Endothelial cell of umbilical vein (primary cell): Measurements from ENCODE around the gene MED27. TPM values are rescaled to one million over a fixed set of nuclear protein-coding genes. Genes with fewer than 3 reads are reported as not detected.

Experiments
- BruUV-seq: library from RNA; stranded (reverse); fragments of 400-500 nt; replicated peaks from 2 replicates; lab custom pipeline; 2021; lab: Mats Ljungman, UMichigan
- CTCF ChIA-PET: fragments of 300-600, 350-600 bp; sonication (Branson Sonifier 250); formaldehyde crosslinking; loops from one replicate; lab custom pipeline; 2021; ENCODE audit warnings: antibody characterized with exemption, inconsistent platforms; lab: Charles Lee
- POLR2A ChIA-PET: fragments of 300-600, 350-600 bp; sonication (Branson Sonifier 250); formaldehyde crosslinking; loops from one replicate; lab custom pipeline; 2021; ENCODE audit warnings: antibody characterized with exemption, inconsistent platforms; lab: Charles Lee
- DNase-seq: peaks from one replicate; pipeline ENCODE4 v3.0.0-alpha.2; 2011; ENCODE audit warnings: low read depth, low spot score
- FAIRE-seq: peaks from 2 replicates; lab custom pipeline; 2011; peaks lifted over from hg19 to GRCh38; lab: Jason Lieb, UNC
- H2AFZ ChIP-seq: 2 replicates; pipeline ENCODE4 v1.6.0; 2012; ENCODE audit warnings: low read depth, low read length, control low read depth, inconsistent platforms
- H3K27ac ChIP-seq: 2 replicates; pipeline ENCODE4 v1.5.1; 2011; ENCODE audit warnings: low read depth, mild to moderate bottlenecking, control low read depth, low read length, moderate library complexity; ENCODE audit not compliant: insufficient read depth
- H3K27me3 ChIP-seq, 2 experiments: 2 replicates each; pipeline versions ENCODE4 v1.6.0 to v1.6.1; 2011; ENCODE audit warnings: low read length in 2 of 2, mixed read lengths in 1 of 2; ENCODE audit not compliant: control insufficient read depth in 2 of 2, insufficient read depth in 2 of 2
- H3K36me3 ChIP-seq, 2 experiments: 2 replicates in 1 of 2; 3 replicates in 1 of 2; pipeline ENCODE4 v1.5.1; 2011; ENCODE audit warnings: low read length in 2 of 2, mild to moderate bottlenecking in 1 of 2, moderate library complexity in 1 of 2; ENCODE audit not compliant: control insufficient read depth in 2 of 2, insufficient read depth in 2 of 2; ENCODE audit errors: extremely low read depth in 1 of 2
- H3K4me1 ChIP-seq: 3 replicates; pipeline ENCODE4 v1.5.1; 2011; ENCODE audit warnings: mild to moderate bottlenecking, low read length; ENCODE audit not compliant: control insufficient read depth, insufficient read depth; ENCODE audit errors: extremely low read depth
- H3K4me2 ChIP-seq: 2 replicates; pipeline ENCODE4 v1.6.1; 2011; ENCODE audit warnings: low read length, control low read depth, mixed read lengths; ENCODE audit not compliant: insufficient read depth
- H3K4me3 ChIP-seq, 3 experiments: fragments of 200-600 bp in 1 of 3; sonication (generic), shearing (Covaris generic) in 1 of 3; replicated peaks in 1 of 3; 2 replicates each; pipeline ENCODE4 v1.5.1; 2011 to 2016; ENCODE audit warnings: control low read depth in 3 of 3, low read length in 3 of 3, mild to moderate bottlenecking in 2 of 3, inconsistent platforms in 1 of 3, low read depth in 1 of 3, moderate library complexity in 1 of 3; ENCODE audit not compliant: insufficient read depth in 1 of 3
- H3K79me2 ChIP-seq: 2 replicates; pipeline ENCODE4 v1.6.0; 2012; ENCODE audit warnings: low read length, inconsistent platforms; ENCODE audit not compliant: control insufficient read depth, insufficient read depth
- H3K9ac ChIP-seq: replicated peaks from 2 replicates; pipeline ENCODE3; 2011; ENCODE audit warnings: low read length, control low read depth; ENCODE audit not compliant: insufficient read depth; ENCODE audit errors: extremely low read depth
- H3K9me1 ChIP-seq: replicated peaks from 3 replicates; pipeline ENCODE4 v1.6.0; 2011; ENCODE audit warnings: mild to moderate bottlenecking, low read length; ENCODE audit not compliant: control insufficient read depth, insufficient read depth; ENCODE audit errors: extremely low read depth
- H3K9me3 ChIP-seq: replicated peaks from 2 replicates; pipeline ENCODE4 v1.5.1; 2012; ENCODE audit warnings: low read length, inconsistent platforms; ENCODE audit not compliant: control insufficient read depth, insufficient read depth
- H4K20me1 ChIP-seq: replicated peaks from 2 replicates; pipeline ENCODE3; 2011; ENCODE audit warnings: mild to moderate bottlenecking, low read length; ENCODE audit not compliant: control insufficient read depth, insufficient read depth; ENCODE audit errors: extremely low read depth
- CTCF ChIP-seq, 2 donors: IDR thresholded peaks; 1 replicate in 1 of 2; 2 replicates in 1 of 2; pipeline ENCODE4 v1.5.1; 2011; ENCODE audit warnings: low read length in 2 of 2, mild to moderate bottlenecking in 2 of 2, moderate library complexity in 2 of 2, control low read depth in 1 of 2, inconsistent platforms in 1 of 2, low read depth in 1 of 2; ENCODE audit not compliant: insufficient read depth in 1 of 2; ENCODE audit errors: extremely low read depth in 1 of 2
- EZH2 ChIP-seq: IDR thresholded peaks from 2 replicates; pipeline ENCODE4 v1.6.1; 2012; ENCODE audit warnings: borderline replicate concordance, low read depth, mild to moderate bottlenecking, moderate library complexity, low read length, inconsistent platforms; ENCODE audit not compliant: severe bottlenecking
- FOS ChIP-seq: IDR thresholded peaks from 2 replicates; pipeline ENCODE4 v1.6.1; 2011; ENCODE audit warnings: mild to moderate bottlenecking, low read length, moderate library complexity, borderline replicate concordance; ENCODE audit not compliant: insufficient read depth
- GATA2 ChIP-seq: IDR thresholded peaks from 2 replicates; pipeline ENCODE4 v1.7.0; 2011; ENCODE audit warnings: low read depth, mild to moderate bottlenecking, moderate library complexity, mixed read lengths, low read length; ENCODE audit not compliant: insufficient read length, insufficient read depth
- JUN ChIP-seq: IDR thresholded peaks from 2 replicates; pipeline ENCODE4 v1.6.1; 2011; ENCODE audit warnings: borderline replicate concordance, low read depth; ENCODE audit not compliant: insufficient read length, insufficient read depth
- MAX ChIP-seq: IDR thresholded peaks from 2 replicates; pipeline ENCODE4 v1.6.1; 2011; ENCODE audit not compliant: insufficient read depth, insufficient read length
- MYC ChIP-seq: IDR thresholded peaks from one replicate; pipeline ENCODE4 v1.6.1; 2011; ENCODE audit warnings: mild to moderate bottlenecking, low read depth, low read length
- POLR2A ChIP-seq: IDR thresholded peaks from 2 replicates; pipeline ENCODE4 v1.6.1; 2012; ENCODE audit warnings: low read depth, mild to moderate bottlenecking, control low read depth, low read length
- POLR2AphosphoS5 ChIP-seq: IDR thresholded peaks from 2 replicates; pipeline ENCODE4 v1.6.1; 2012; ENCODE audit warnings: low read depth, mild to moderate bottlenecking, control low read depth, low read length, moderate library complexity; ENCODE audit not compliant: insufficient read depth
- dilution Hi-C: fragments of 300-500 bp; cut with MboI; formaldehyde crosslinking; loops from one replicate; pipeline ENCODE4 v1.15.0; 2019; ENCODE audit warnings: low sequenced_read_pairs; ENCODE audit not compliant: extremely low pct_ligation_motif_present
- intact Hi-C: fragments of 100-400 bp; cut with micrococcal nuclease; formaldehyde crosslinking; loops from one replicate; pipeline ENCODE4 v1.10.0; 2022
- polyA plus RNA-seq, 4 experiments: library from polyadenylated mRNA; depleted of rRNA in 3 of 4; stranded (reverse) in 3 of 4; unstranded in 1 of 4; fragments of >200 nt; gene quantifications; 2 replicates each; pipeline versions ENCODE4 v1.2.1 to v1.2.3, GENCODE V29; 2011 to 2012; ENCODE audit warnings: missing spikeins in 1 of 4
- total RNA-seq: library from RNA; stranded (reverse); gene quantifications from 2 replicates; pipeline ENCODE4 v1.2.3, GENCODE V29; 2021

MED27 gene
- total and polyA plus RNA-seq, 2 donors (not counting 3 experiments of a cell fraction or from before 2014, with no cell fraction given) = 27.9 to 47.8 TPM

- Histone ChIP-seq H2AFZ (no peak overlapping the region), H3K9me1 (no peaks in the 10 kb centered on the region), H3K4me2 (no peak overlapping the region), H3K4me1 (no peaks in the 10 kb centered on the region), H3K79me2 (no peaks in the 10 kb centered on the region), H3K36me3 (peaks cover 0 to 2% of the 10 kb centered on the region in 2 experiments), H3K9me3 (no peaks in the 10 kb centered on the region), H4K20me1 (no peaks in the 10 kb centered on the region), H3K27ac (no peak overlapping the region), H3K27me3 (no peaks in the 10 kb centered on the region), H3K9ac (no peak overlapping the region), H3K4me3 (no peak overlapping the region)
- BruUV-seq = no TSS peak
- CTCF ChIA-PET = interaction anchor here (2.3 kb wide), 1 partner anchor 243 kb away, joined by 6 read pairs; no protein-coding TSS in a partner anchor
- intact Hi-C loops = no loop called here
- FAIRE-seq (no peak), DNase-seq (no peak)
- POLR2A ChIA-PET = no interaction called here
- TF ChIP-seq POLR2AphosphoS5 = no peak
- TF ChIP-seq GATA2 = no peak
- no peak for TF ChIP-seq FOS
- TF ChIP-seq CTCF (IDR thresholded peaks at IDR 0.05; ENCODE audit: extremely low read depth in 1 of 2, insufficient read depth in 1 of 2, low read depth in 1 of 2, low read length in 2 of 2) = no peak
- TF ChIP-seq MAX = no peak
- TF ChIP-seq JUN = no peak
- no peak for TF ChIP-seq MYC
- no peak for TF ChIP-seq EZH2
- TF ChIP-seq POLR2A = no peak
- dilution Hi-C loops = no loop called here
Observed at GRCh38 chr9:131926360-131926922, 153.2 kb downstream of the MED27 start.
